ENCODE data around the gene TSHZ2.

DNA sequence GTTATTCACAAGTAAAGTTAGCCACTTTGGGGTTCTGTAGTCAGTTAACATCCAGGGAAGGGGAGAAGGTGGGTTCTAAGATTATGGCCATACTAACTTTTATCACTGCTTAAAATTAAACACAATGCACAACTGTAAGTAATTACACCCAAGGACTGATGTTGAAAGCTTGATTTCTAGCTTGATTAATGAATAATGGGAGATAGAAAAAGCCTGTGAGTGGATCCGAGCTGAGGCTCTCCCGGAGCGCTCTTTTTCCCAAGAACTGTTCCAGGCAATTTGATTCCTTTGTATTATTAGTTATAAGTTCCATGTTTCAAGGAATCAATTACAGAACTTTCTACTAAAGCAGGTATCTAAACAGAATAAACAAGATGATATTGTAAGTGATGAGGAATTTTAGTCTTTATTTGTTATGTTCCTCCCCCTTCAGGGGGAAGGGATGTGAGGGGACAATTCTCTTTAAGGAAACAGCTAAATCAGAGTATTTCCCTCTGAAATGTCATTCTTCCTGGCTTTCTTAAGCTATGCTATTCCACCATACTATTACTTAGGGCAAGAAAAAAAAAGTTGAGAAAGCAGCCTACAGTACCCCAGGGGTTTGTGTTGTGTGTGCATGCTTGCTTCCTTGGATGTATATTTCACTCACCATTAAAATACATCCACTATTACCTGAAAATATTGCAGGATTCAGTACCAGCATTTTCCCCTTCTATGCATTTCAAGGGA, 3.8 kb downstream of the TSHZ2 start:
- no peak for TF ChIP-seq POLR2A (IDR thresholded peaks at IDR 0.05)
- TF ChIP-seq, protein P1, sequence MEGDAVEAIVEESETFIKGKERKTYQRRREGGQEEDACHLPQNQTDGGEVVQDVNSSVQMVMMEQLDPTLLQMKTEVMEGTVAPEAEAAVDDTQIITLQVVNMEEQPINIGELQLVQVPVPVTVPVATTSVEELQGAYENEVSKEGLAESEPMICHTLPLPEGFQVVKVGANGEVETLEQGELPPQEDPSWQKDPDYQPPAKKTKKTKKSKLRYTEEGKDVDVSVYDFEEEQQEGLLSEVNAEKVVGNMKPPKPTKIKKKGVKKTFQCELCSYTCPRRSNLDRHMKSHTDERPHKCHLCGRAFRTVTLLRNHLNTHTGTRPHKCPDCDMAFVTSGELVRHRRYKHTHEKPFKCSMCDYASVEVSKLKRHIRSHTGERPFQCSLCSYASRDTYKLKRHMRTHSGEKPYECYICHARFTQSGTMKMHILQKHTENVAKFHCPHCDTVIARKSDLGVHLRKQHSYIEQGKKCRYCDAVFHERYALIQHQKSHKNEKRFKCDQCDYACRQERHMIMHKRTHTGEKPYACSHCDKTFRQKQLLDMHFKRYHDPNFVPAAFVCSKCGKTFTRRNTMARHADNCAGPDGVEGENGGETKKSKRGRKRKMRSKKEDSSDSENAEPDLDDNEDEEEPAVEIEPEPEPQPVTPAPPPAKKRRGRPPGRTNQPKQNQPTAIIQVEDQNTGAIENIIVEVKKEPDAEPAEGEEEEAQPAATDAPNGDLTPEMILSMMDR (IDR thresholded peaks at IDR 0.05): no peak
